WTC11 (cell line): Measurements from ENCODE around the gene CDK10. TPM values are rescaled to one million over a fixed set of nuclear protein-coding genes. Genes with fewer than 3 reads are reported as not detected.

Experiments
- ATAC-seq: fragments of 200-7000 bp; cut with Tn5 transposase; 2 replicates; pipeline ENCODE4 v1.10.0; 2021; ENCODE audit warnings: mild to moderate bottlenecking, moderate library complexity
- CTCF ChIA-PET: fragments of 300-600 bp; sonication (Branson Sonifier 250); formaldehyde crosslinking; loops from one replicate; lab custom pipeline; 2021; ENCODE audit warnings: antibody characterized with exemption; lab: Charles Lee
- POLR2A ChIA-PET: fragments of 350-600 bp; sonication (Branson Sonifier 250); formaldehyde crosslinking; loops from one replicate; lab custom pipeline; 2021; ENCODE audit warnings: antibody characterized with exemption; lab: Charles Lee
- DNase-seq: peaks from one replicate; pipeline ENCODE4 v3.0.0; 2021; ENCODE audit warnings: low spot score
- H3K27ac Mint-ChIP-seq: 2 replicates; pipeline ENCODE4 v1.8.0; 2021; ENCODE audit warnings: mixed read lengths
- H3K27me3 Mint-ChIP-seq: 2 replicates; pipeline ENCODE4 v1.8.0; 2021; ENCODE audit warnings: low read depth, mild to moderate bottlenecking, moderate library complexity, mixed read lengths
- H3K36me3 Mint-ChIP-seq: 2 replicates; pipeline ENCODE4 v1.8.0; 2021; ENCODE audit warnings: mixed read lengths
- H3K4me1 Mint-ChIP-seq: 2 replicates; pipeline ENCODE4 v1.8.0; 2022; ENCODE audit warnings: mixed read lengths
- H3K4me3 Mint-ChIP-seq: 2 replicates; pipeline ENCODE4 v1.8.0; 2021; ENCODE audit warnings: mild to moderate bottlenecking, moderate library complexity, mixed read lengths
- H3K9me3 Mint-ChIP-seq: 2 replicates; pipeline ENCODE4 v1.8.0; 2021; ENCODE audit warnings: mixed read lengths
- E2F4 ChIP-seq: sonication (generic); formaldehyde crosslinking; IDR thresholded peaks from 2 replicates; pipeline ENCODE4 v1.8.1; 2022; ENCODE audit warnings: low read depth, mild to moderate bottlenecking, moderate library complexity, missing genetic modification reagents, borderline replicate concordance
- FOXK1 ChIP-seq: sonication (generic); formaldehyde crosslinking; IDR thresholded peaks from 2 replicates; pipeline ENCODE4 v1.8.0; 2022; ENCODE audit warnings: mild to moderate bottlenecking, moderate library complexity, missing genetic modification reagents
- FOXP4 ChIP-seq: sonication (generic); formaldehyde crosslinking; IDR thresholded peaks from 2 replicates; pipeline ENCODE4 v1.8.0; 2022; ENCODE audit warnings: mild to moderate bottlenecking, missing genetic modification reagents
- HMGA2 ChIP-seq: fragments of 250-450 bp; sonication (Bioruptor Pico); IDR thresholded peaks from 2 replicates; pipeline ENCODE4 v1.4.0; 2021; ENCODE audit warnings: mild to moderate bottlenecking, moderate library complexity
- SOX15 ChIP-seq: fragments of 250-450 bp; sonication (Bioruptor Pico); IDR thresholded peaks from 2 replicates; pipeline ENCODE4 v1.9.0; 2021; ENCODE audit warnings: mild to moderate bottlenecking
- SP1 ChIP-seq: sonication (generic); formaldehyde crosslinking; conservative IDR thresholded peaks from 2 replicates; pipeline ENCODE4 v1.8.1; 2022; ENCODE audit warnings: missing genetic modification reagents
- ZNF138 ChIP-seq: sonication (generic); formaldehyde crosslinking; conservative IDR thresholded peaks from 2 replicates; pipeline ENCODE4 v1.8.1; 2022; ENCODE audit warnings: mild to moderate bottlenecking, moderate library complexity, missing genetic modification reagents
- ZNF423 ChIP-seq: fragments of 250-450 bp; sonication (Bioruptor Pico); IDR thresholded peaks from 2 replicates; pipeline ENCODE4 v2.1.2; 2022; ENCODE audit warnings: mild to moderate bottlenecking, moderate library complexity
- total RNA-seq: library from RNA; stranded (reverse); gene quantifications from 3 replicates; pipeline ENCODE4 v1.2.3, GENCODE V29; 2021
- TF ChIP-seq, protein P1 (sequence below): sonication (generic); formaldehyde crosslinking; IDR thresholded peaks from 2 replicates; pipeline ENCODE4 v1.8.1; 2023; ENCODE audit warnings: mild to moderate bottlenecking, missing genetic modification reagents, moderate library complexity
- TF ChIP-seq, protein P2 (sequence below): sonication (generic); formaldehyde crosslinking; conservative IDR thresholded peaks from 2 replicates; pipeline ENCODE4 v1.8.1; 2023; ENCODE audit warnings: mild to moderate bottlenecking, low read depth, missing genetic modification reagents, moderate library complexity
- TF ChIP-seq, protein P3 (sequence below): fragments of 250-450 bp; sonication (Bioruptor Pico); IDR thresholded peaks from 2 replicates; pipeline ENCODE4 v1.9.0; 2021; ENCODE audit warnings: mild to moderate bottlenecking, borderline replicate concordance
- TF ChIP-seq, protein P4 (sequence below): fragments of 250-450 bp; sonication (Bioruptor Pico); IDR thresholded peaks from 2 replicates; pipeline ENCODE4 v1.9.0; 2021; ENCODE audit warnings: mild to moderate bottlenecking
- TF ChIP-seq, protein P5 (sequence below): sonication (generic); formaldehyde crosslinking; IDR thresholded peaks from 2 replicates; pipeline ENCODE4 v1.8.0; 2022; ENCODE audit warnings: mild to moderate bottlenecking, missing genetic modification reagents

CDK10 gene
- total RNA-seq, 1 experiment from 2014 or later, result 102 TPM

DNA sequence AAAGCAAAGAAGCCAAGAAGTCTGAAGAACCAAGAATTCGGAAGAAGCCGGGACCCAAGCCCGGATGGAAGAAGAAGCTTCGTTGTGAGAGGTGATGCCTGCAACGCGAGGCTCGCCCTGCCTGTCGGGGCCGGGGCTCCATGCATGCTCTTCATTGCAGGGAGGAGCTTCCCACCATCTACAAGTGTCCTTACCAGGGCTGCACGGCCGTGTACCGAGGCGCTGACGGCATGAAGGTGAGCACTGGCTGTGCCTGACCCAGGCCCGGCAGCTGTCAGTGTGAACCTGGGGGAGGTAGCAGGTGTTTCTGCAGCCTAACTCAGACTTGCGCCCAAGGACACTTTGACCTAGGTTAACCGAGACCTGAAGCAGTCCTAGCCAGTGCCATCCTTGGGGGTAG is 46.8 kb downstream of the CDK10 start (continued):
- TF ChIP-seq FOXP4 (CRISPR knock-in tag), result no peak
- TF ChIP-seq E2F4 (CRISPR knock-in tag), result no peak
- TF ChIP-seq, protein P1, sequence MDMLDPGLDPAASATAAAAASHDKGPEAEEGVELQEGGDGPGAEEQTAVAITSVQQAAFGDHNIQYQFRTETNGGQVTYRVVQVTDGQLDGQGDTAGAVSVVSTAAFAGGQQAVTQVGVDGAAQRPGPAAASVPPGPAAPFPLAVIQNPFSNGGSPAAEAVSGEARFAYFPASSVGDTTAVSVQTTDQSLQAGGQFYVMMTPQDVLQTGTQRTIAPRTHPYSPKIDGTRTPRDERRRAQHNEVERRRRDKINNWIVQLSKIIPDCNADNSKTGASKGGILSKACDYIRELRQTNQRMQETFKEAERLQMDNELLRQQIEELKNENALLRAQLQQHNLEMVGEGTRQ (CRISPR knock-in tag), result no peak
- TF ChIP-seq HMGA2 (CRISPR knock-in tag), result no peak
- TF ChIP-seq, protein P2, sequence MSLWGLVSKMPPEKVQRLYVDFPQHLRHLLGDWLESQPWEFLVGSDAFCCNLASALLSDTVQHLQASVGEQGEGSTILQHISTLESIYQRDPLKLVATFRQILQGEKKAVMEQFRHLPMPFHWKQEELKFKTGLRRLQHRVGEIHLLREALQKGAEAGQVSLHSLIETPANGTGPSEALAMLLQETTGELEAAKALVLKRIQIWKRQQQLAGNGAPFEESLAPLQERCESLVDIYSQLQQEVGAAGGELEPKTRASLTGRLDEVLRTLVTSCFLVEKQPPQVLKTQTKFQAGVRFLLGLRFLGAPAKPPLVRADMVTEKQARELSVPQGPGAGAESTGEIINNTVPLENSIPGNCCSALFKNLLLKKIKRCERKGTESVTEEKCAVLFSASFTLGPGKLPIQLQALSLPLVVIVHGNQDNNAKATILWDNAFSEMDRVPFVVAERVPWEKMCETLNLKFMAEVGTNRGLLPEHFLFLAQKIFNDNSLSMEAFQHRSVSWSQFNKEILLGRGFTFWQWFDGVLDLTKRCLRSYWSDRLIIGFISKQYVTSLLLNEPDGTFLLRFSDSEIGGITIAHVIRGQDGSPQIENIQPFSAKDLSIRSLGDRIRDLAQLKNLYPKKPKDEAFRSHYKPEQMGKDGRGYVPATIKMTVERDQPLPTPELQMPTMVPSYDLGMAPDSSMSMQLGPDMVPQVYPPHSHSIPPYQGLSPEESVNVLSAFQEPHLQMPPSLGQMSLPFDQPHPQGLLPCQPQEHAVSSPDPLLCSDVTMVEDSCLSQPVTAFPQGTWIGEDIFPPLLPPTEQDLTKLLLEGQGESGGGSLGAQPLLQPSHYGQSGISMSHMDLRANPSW (CRISPR knock-in tag), result no peak
- no peak for TF ChIP-seq SOX15

- no peak for TF ChIP-seq ZNF423 (CRISPR knock-in tag)
- TF ChIP-seq, protein P3, sequence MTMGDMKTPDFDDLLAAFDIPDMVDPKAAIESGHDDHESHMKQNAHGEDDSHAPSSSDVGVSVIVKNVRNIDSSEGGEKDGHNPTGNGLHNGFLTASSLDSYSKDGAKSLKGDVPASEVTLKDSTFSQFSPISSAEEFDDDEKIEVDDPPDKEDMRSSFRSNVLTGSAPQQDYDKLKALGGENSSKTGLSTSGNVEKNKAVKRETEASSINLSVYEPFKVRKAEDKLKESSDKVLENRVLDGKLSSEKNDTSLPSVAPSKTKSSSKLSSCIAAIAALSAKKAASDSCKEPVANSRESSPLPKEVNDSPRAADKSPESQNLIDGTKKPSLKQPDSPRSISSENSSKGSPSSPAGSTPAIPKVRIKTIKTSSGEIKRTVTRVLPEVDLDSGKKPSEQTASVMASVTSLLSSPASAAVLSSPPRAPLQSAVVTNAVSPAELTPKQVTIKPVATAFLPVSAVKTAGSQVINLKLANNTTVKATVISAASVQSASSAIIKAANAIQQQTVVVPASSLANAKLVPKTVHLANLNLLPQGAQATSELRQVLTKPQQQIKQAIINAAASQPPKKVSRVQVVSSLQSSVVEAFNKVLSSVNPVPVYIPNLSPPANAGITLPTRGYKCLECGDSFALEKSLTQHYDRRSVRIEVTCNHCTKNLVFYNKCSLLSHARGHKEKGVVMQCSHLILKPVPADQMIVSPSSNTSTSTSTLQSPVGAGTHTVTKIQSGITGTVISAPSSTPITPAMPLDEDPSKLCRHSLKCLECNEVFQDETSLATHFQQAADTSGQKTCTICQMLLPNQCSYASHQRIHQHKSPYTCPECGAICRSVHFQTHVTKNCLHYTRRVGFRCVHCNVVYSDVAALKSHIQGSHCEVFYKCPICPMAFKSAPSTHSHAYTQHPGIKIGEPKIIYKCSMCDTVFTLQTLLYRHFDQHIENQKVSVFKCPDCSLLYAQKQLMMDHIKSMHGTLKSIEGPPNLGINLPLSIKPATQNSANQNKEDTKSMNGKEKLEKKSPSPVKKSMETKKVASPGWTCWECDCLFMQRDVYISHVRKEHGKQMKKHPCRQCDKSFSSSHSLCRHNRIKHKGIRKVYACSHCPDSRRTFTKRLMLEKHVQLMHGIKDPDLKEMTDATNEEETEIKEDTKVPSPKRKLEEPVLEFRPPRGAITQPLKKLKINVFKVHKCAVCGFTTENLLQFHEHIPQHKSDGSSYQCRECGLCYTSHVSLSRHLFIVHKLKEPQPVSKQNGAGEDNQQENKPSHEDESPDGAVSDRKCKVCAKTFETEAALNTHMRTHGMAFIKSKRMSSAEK (CRISPR knock-in tag), result no peak
- TF ChIP-seq, protein P4, sequence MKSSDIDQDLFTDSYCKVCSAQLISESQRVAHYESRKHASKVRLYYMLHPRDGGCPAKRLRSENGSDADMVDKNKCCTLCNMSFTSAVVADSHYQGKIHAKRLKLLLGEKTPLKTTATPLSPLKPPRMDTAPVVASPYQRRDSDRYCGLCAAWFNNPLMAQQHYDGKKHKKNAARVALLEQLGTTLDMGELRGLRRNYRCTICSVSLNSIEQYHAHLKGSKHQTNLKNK (CRISPR knock-in tag), result no peak
- no peak for TF ChIP-seq SP1 (CRISPR knock-in tag)
- TF ChIP-seq FOXK1, result no peak
- no peak for TF ChIP-seq ZNF138 (CRISPR knock-in tag)
- TF ChIP-seq, protein P5, sequence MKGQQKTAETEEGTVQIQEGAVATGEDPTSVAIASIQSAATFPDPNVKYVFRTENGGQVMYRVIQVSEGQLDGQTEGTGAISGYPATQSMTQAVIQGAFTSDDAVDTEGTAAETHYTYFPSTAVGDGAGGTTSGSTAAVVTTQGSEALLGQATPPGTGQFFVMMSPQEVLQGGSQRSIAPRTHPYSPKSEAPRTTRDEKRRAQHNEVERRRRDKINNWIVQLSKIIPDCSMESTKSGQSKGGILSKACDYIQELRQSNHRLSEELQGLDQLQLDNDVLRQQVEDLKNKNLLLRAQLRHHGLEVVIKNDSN (CRISPR knock-in tag), result no peak
- ChIA-PET CTCF (interaction anchor here (0.6 kb wide), 1 partner anchor 44 kb away, joined by 3 read pairs; no protein-coding TSS in a partner anchor), POLR2A (no interaction called here)
- H3K36me3 Mint-ChIP-seq, result peaks cover 58% of the 10 kb centered on the region
- no peak overlapping the region for H3K27ac Mint-ChIP-seq
- no peak for ATAC-seq
- no peaks in the 10 kb centered on the region; the same call in 1 of the 2 replicates for H3K27me3 Mint-ChIP-seq
- H3K4me3 Mint-ChIP-seq, result no peak overlapping the region
- no peak for DNase-seq
- H3K9me3 Mint-ChIP-seq, result peaks cover 5% of the 10 kb centered on the region; the same call in 1 of the 2 replicates
- peaks cover 13% of the 10 kb centered on the region for H3K4me1 Mint-ChIP-seq
Measured at GRCh38 chr16:89733792-89734191, 47.3 kb downstream of the CDK10 start.
